ENCODE results near the gene GRK5.
A peak's percentile ranks its signal among the peaks of the same experiment; 100 is the strongest.

Gene GRK5

GRCh38 chr10:119466076-119466475 is 258.7 kb downstream of the GRK5 start:
- no peak for DNase-seq

- DNase-seq = peak; percentile 44
Measured at GRCh38 chr10:119466655-119467054, 259.3 kb downstream of the GRK5 start.

- no peak for DNase-seq
Measured at GRCh38 chr10:119468542-119469324, 261.4 kb downstream of the GRK5 start.

- DNase-seq = no peak
Measured at GRCh38 chr10:119469325-119469707, 261.9 kb downstream of the GRK5 start.

- DNase-seq = no peak
Measured at GRCh38 chr10:119469846-119470245, 262.5 kb downstream of the GRK5 start.

GRCh38 chr10:119470920-119471702 is 263.7 kb downstream of the GRK5 start:
- no peak for DNase-seq

GRCh38 chr10:119473771-119474170 is 266.4 kb downstream of the GRK5 start:
- no peak for DNase-seq

- DNase-seq = no peak
Measured at GRCh38 chr10:119474606-119475005, 267.2 kb downstream of the GRK5 start.

- DNase-seq = no peak
Measured at GRCh38 chr10:119477444-119477843, 270.1 kb downstream of the GRK5 start.

- peak; percentile 46 for DNase-seq
Measured at GRCh38 chr10:119478111-119478802, 270.9 kb downstream of the GRK5 start.

GRCh38 chr10:119478811-119479341 is 271.5 kb downstream of the GRK5 start:
- DNase-seq = no peak

- DNase-seq = no peak
Measured at GRCh38 chr10:119479532-119479931, 272.2 kb downstream of the GRK5 start.

GRCh38 chr10:119480667-119481066 is 273.3 kb downstream of the GRK5 start:
- no peak for DNase-seq

GRCh38 chr10:119481781-119482426 is 274.5 kb downstream of the GRK5 start:
- no peak for DNase-seq

GRCh38 chr10:119483001-119483400 is 275.6 kb downstream of the GRK5 start:
- no peak for DNase-seq

GRCh38 chr10:119483839-119484238 is 276.5 kb downstream of the GRK5 start:
- no peak for DNase-seq

- DNase-seq = no peak
Measured at GRCh38 chr10:119488675-119489074, 281.3 kb downstream of the GRK5 start.

GRCh38 chr10:119489991-119490326 is 282.6 kb downstream of the GRK5 start:
- no peak for DNase-seq

GRCh38 chr10:119491966-119492757 is 284.8 kb downstream of the GRK5 start:
- no peak for DNase-seq

GRCh38 chr10:119493155-119493554 is 285.8 kb downstream of the GRK5 start:
- DNase-seq = no peak

GRCh38 chr10:119494236-119495020 is 287.1 kb downstream of the GRK5 start:
- DNase-seq = no peak
